Medulla oblongata (tissue), 1 donor: Measurements from ENCODE around the gene SYNRG.
"Not testable (repeated sequence)": the region's sequence is repeated elsewhere in the genome, so short reads cannot be mapped to it uniquely, and the experiment has no call there.

Source experiments
- DNase-seq: peaks from one replicate; pipeline ENCODE4 v3.0.0-alpha.2; 2015; ENCODE audit errors: extremely low spot score

The SYNRG gene

GRCh38 chr17:37609170-37610040 is at the start of gene SYNRG:
TSS of gene SYNRG (minus strand) at chr17:37609418. CDS start at chr17:37609355, 63 bp downstream.
- DNase-seq = peak; percentile 97

DNA sequence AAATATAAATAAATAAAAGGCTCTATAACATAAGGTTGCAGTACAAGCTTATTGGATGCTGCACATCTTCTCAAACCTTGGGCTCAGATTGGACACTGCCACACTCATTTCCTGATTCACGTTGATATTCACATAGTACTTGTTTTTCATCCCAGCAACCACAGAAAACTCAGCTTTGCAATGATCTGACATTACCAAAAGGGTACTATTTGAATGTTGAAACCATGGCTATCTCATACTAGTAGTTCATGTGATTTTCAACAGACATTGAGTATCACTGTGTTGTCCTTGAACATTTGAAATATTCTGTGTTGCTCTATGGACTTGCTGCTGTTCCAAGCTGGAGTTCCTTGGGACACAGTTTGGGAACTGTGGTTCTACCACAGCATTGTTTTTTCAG is 48.0 kb upstream of the SYNRG start:
- no peak for DNase-seq

DNA sequence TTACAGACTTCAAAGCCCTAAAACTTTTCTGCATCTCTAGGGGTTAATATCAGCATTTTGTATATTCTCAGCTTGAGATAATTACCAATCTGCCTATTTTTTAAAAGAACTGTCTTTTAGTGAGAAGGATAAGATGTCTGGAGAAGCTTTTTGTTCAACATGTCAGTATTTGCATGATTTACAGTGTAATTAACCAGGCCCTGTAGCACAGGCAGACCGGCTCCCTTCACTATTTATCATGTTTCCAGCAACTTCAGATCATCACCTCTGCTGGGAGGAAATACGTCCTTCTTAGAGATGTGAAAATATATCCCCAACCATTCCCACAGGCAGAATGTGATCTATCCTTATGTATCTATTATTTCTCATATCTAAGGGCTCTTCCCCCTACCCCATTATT is 42.6 kb upstream of the SYNRG start:
- no peak for DNase-seq

DNA sequence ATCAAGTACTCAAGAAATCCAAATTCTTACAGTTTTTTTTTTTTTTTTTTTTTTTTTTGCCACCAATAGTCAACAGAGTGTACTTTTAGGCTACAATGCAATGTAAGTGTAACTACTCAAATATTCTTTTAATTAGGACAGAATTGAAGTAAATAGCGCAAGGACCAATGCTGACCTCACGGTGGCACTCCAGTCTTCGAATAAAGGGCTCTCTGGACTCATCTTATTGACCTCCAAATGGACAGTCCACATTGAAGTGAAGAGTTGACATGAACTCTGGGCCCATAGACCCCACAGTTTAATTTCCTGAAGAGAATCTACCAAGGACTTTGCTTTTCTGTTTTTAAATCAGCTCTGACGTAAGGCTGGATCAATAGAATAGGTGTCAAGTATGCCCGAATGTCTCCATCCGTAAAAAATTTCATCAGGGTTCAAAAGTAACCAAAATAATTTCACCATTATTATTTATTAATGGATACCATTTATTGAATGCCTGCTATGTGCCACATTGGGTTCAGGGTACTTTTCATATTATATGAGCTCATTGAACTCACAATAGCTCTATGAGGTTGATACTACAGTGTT is 41.3 kb upstream of the SYNRG start:
- peak; percentile 62 for DNase-seq

GRCh38 chr17:37648555-37648954 is 39.3 kb upstream of the SYNRG start:
- DNase-seq = no peak

GRCh38 chr17:37647856-37648255 is 38.6 kb upstream of the SYNRG start:
- no peak for DNase-seq

GRCh38 chr17:37643869-37644268 is 34.7 kb upstream of the SYNRG start:
- DNase-seq = peak; percentile 7

- DNase-seq = peak; percentile 96
These were observed 34.0 kb upstream of the SYNRG start, which contains the start of gene DDX52 for GRCh38 chr17:37643118-37643766. TSS of gene DDX52 (minus strand) at chr17:37643446. CDS start at chr17:37643420, 26 bp downstream.

GRCh38 chr17:37642681-37643080 is 33.5 kb upstream of the SYNRG start:
- DNase-seq = peak; percentile 24

- DNase-seq = no peak
These were observed 30.8 kb upstream of the SYNRG start for GRCh38 chr17:37640015-37640414.

DNA sequence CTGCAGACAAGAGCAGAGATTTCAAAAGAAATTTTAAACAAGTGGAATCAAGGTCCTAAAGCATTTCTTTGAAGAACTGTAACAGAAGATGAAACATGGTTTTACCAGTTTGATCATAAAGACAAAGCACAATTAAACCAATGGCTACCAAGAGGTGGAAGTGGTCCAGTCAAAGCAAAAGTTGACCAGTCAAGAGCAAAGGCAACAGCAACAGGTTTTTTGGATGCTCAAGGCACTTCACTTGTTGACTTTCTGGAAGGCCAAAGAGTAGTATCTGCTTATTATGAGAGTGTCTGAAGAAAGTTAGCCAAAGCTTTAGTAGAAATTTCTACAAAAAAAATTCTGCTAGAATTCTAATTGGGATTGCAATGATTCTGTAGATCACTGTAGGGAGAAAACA is 28.7 kb upstream of the SYNRG start:
- DNase-seq = no peak

- DNase-seq = not testable (repeated sequence)
These were observed 7.2 kb upstream of the SYNRG start for GRCh38 chr17:37616430-37616829.

DNA sequence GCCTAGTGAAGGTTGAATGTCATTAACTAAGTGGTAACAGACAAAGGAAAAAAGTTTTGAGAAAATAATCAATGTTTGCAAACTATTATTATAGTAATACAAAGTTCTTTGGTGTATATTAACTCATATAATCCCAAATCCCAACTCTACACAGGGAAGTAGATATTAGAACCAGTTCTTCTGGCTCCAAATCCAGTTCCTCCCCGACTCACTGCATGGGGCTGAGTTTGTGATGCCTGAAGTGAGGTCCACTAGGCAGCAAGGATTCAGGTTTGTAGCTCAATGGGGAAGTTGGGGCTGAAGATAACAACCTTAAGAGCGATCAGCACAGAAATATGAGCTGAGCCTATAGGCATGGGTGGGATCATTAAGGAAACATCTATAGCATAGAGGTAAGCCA is 5.6 kb upstream of the SYNRG start:
- DNase-seq = no peak

DNA sequence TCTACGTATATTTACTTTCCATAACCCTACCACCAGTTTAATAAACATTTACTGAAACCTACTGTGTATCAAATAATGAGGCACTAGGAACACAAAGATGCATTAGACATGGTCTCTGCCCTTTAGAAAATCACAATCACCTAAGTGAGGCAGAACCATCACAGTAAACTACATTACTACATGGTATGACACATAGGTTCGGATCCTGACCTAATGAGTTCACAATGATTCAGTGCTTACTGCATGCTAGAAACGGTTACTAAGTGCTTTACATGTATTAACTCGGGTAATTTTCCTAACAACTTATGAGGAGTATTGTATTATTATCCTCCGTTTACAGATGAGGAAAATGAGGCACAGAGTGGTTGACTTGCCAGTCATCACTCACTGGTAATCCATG is 5.2 kb upstream of the SYNRG start:
- no peak for DNase-seq

DNA sequence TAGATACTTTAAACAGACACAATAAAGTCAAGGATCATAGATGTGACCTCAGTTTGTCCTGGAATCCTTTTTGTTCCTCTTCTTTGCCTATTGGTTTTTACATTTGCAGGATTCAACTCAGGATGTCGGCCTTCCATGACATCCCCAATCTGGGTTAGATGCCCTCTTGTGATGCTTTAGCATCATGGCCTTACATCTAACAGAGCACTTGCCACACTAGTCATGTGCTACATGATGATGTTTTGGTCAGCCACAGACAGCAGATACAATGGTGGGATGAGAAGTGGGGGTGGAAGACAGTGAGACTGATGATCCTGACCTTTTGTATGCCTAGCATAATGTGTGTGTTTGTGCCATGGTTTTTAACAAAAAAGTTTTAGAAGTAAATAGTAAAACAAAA is 1.8 kb upstream of the SYNRG start:
- peak; percentile 23 for DNase-seq

DNA sequence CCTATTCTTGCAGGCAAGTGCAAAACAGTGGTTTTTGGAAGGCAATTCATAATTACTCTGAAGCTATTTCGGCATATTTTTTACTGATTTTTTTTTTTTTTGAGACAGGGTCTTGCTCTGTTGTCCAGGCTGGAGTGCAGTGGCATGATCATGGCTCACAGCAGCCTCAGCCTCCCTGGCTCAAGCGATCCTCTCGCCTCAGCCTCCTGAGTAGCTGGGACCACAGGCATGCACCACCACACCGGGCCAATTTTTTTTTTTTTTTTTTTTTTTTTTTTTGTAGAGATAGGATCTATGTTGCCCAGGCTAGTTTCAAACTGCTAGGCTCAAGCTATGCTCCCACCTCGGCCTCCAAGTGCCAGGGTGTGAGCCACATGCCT is 813 bp upstream of the SYNRG start:
- not testable (repeated sequence) for DNase-seq

GRCh38 chr17:37608351-37609169 is 658 bp downstream of the SYNRG start:
- peak; percentile 66 for DNase-seq

DNA sequence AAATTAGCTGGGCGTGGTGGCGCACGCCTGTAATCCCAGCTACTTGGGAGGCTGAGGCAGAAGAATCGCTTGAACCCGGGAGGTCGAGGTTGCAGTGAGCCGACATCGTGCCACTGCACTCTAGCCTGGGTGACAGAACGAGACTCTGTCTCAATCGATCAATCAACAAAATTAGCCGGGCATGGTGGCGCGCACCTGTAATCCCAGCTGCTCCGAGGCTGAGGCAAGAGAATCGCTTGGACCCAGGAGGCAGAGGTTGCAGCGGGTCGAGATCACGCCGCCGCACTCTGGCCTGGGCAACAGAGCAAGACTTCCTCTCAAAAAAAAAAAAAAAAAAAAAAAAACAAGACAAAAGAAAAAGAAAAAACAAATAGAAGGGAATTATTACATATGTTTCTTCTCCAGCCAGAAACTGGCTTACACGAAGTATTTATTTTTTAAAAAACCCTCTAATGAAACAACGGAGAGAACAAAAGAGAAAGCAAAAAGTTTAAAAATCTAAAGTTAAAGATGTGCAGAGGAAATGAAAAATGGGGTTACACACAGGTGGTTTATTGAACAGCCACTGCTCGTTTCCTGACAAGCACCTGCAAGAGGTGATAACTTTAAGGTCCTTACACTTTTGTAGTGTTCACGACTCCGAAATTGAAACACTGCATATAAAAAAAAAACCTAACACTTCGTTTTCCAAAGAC is 1.4 kb downstream of the SYNRG start:
- no peak for DNase-seq

DNA sequence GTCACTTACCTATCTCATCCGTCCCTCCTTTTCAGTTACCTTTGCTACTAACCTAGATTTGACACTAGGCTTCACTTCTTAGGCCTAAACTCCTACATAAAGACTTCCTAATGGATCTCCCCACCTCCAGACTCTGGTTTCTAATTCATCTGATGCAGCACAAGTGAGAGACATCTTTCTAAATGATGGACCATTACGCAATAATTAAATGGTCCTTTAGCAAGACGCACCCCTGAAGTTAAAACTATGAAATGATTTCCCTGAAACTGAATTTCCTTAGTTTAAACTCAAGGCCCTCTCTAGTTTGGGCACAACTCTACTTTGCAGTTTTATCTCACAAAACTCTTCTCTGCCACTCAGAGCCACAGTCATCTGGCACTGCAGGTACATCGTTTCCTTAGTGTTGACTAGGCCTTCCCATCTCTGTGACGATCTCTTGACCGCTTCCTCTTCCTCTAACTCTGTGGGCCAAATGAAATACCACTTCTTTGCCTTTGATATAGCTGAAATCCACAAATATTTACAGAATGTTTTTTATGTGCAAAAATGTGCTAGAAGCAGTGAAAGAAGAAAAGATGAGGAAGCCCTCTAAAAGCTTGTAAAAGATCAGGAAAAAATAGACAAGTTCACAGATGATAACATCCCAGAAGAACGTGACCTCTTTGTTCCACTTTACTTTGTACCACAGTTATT is 3.3 kb downstream of the SYNRG start:
- peak; percentile 16 for DNase-seq

GRCh38 chr17:37605081-37605480 is 4.1 kb downstream of the SYNRG start:
- DNase-seq = no peak

DNA sequence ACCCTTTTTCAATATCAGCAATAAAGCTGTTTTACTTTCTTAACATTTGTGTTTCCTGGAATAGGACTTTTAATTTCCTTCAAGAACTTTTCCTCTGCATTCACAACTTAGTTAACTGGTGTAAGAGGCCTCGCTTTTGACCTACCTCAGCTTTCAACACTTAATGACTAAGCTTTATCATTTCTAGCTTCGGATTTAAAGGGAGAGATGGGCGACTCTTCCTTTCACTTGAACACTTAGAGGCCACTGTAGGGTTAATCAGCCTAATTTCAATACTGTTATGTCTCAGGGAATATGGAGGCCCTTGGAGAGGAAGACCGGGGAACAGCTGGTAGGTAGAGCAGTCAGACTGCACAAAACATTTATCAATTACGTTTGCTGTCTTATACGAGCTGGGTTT is 4.7 kb downstream of the SYNRG start:
- DNase-seq = no peak
